H1 (cell line): Measurements from ENCODE around the gene CCDC179. TPM values are rescaled to one million over a fixed set of nuclear protein-coding genes. Genes with fewer than 3 reads are reported as not detected.

ENCODE experiments used
- CTCF ChIA-PET: fragments of 300-600 bp; sonication (Branson Sonifier 250); formaldehyde crosslinking; loops from one replicate; lab custom pipeline; 2021; ENCODE audit not compliant: partially characterized antibody; lab: Charles Lee
- POLR2A ChIA-PET: fragments of 300-600 bp; sonication (Branson Sonifier 250); formaldehyde crosslinking; loops from one replicate; lab custom pipeline; 2021; ENCODE audit warnings: inconsistent platforms; ENCODE audit not compliant: partially characterized antibody; lab: Charles Lee
- DNase-seq, 2 experiments: peaks; one replicate each; pipeline versions ENCODE4 v3.0.0 to v3.0.0-alpha.2; 2010 to 2022; ENCODE audit warnings: low spot score in 2 of 2, low read depth in 1 of 2, mixed read lengths in 1 of 2
- FAIRE-seq: peaks from 2 replicates; lab custom pipeline; 2011; peaks lifted over from hg19 to GRCh38; lab: Jason Lieb, UNC
- H2AFZ ChIP-seq: 2 replicates; pipeline ENCODE4 v1.8.1; 2012; ENCODE audit warnings: low read length, inconsistent platforms
- H2AK5ac ChIP-seq: 2 replicates; pipeline ENCODE4 v1.6.1; 2013; ENCODE audit warnings: low read depth, low read length
- H2BK120ac ChIP-seq: replicated peaks from 2 replicates; pipeline ENCODE3; 2013; ENCODE audit warnings: low read depth, low read length, inconsistent platforms
- H2BK12ac ChIP-seq: 2 replicates; pipeline ENCODE4 v1.6.1; 2013; ENCODE audit warnings: low read depth, low read length
- H2BK15ac ChIP-seq: 2 replicates; pipeline ENCODE4 v1.6.1; 2013; ENCODE audit warnings: low read length
- H2BK20ac ChIP-seq: 2 replicates; pipeline ENCODE4 v1.6.1; 2013; ENCODE audit warnings: low read length
- H2BK5ac ChIP-seq: 2 replicates; pipeline ENCODE4 v1.6.1; 2013; ENCODE audit warnings: low read depth, low read length
- H3K14ac ChIP-seq: 2 replicates; pipeline ENCODE4 v1.6.1; 2013; ENCODE audit warnings: inconsistent platforms; ENCODE audit not compliant: insufficient read length
- H3K18ac ChIP-seq: 2 replicates; pipeline ENCODE4 v1.6.1; 2013; ENCODE audit warnings: low read length; ENCODE audit errors: extremely low read depth
- H3K23ac ChIP-seq: 2 replicates; pipeline ENCODE4 v1.6.1; 2013; ENCODE audit warnings: inconsistent platforms; ENCODE audit not compliant: insufficient read length
- H3K23me2 ChIP-seq: 2 replicates; pipeline ENCODE4 v1.6.1; 2013; ENCODE audit warnings: low read depth, low read length
- H3K27ac ChIP-seq: 2 replicates; pipeline ENCODE4 v1.6.1; 2011; ENCODE audit warnings: low read depth, low read length, inconsistent platforms
- H3K27me3 ChIP-seq, 4 experiments: replicated peaks in 1 of 4; 1 replicate in 1 of 4; 2 replicates in 3 of 4; pipeline versions ENCODE4 v1.6.1 to v1.8.1; 2011 to 2013; ENCODE audit warnings: low read length in 3 of 4, mild to moderate bottlenecking in 3 of 4, inconsistent platforms in 2 of 4, mixed read lengths in 2 of 4, moderate library complexity in 1 of 4; ENCODE audit not compliant: control insufficient read depth in 3 of 4, insufficient read depth in 3 of 4; ENCODE audit errors: extremely low read depth in 1 of 4
- H3K36me3 ChIP-seq, 4 experiments: 2 replicates each; pipeline versions ENCODE4 v1.6.1 to v1.8.1; 2011 to 2013; ENCODE audit warnings: mild to moderate bottlenecking in 4 of 4, low read length in 3 of 4, moderate library complexity in 2 of 4, control low read depth in 1 of 4, inconsistent platforms in 1 of 4; ENCODE audit not compliant: insufficient read depth in 4 of 4, control insufficient read depth in 2 of 4
- H3K4ac ChIP-seq: replicated peaks from 2 replicates; pipeline ENCODE3; 2013; ENCODE audit warnings: low read length, low read depth, mixed read lengths, inconsistent platforms; ENCODE audit not compliant: insufficient read length
- H3K4me1 ChIP-seq, 4 experiments: replicated peaks in 1 of 4; 1 replicate in 1 of 4; 2 replicates in 3 of 4; pipeline versions ENCODE4 v1.6.1 to v1.8.1; 2011 to 2013; ENCODE audit warnings: low read length in 3 of 4, inconsistent platforms in 2 of 4, mixed read lengths in 1 of 4; ENCODE audit not compliant: insufficient read depth in 4 of 4, control insufficient read depth in 3 of 4
- H3K4me2 ChIP-seq, 2 experiments: 2 replicates each; pipeline versions ENCODE4 v1.6.1 to v1.8.1; 2011 to 2013; ENCODE audit warnings: low read depth in 2 of 2, low read length in 2 of 2, control low read depth in 1 of 2, inconsistent platforms in 1 of 2, mild to moderate bottlenecking in 1 of 2; ENCODE audit not compliant: insufficient read depth in 1 of 2
- H3K4me3 ChIP-seq, 4 experiments: fragments of 200-600, 300-600 bp in 1 of 4; sonication (generic), shearing (Covaris generic), sonication (Bioruptor Twin) in 1 of 4; 2 replicates each; pipeline versions ENCODE4 v1.5.1 to v1.8.1; 2011 to 2016; ENCODE audit warnings: low read length in 4 of 4, low read depth in 3 of 4, control low read depth in 2 of 4, inconsistent platforms in 2 of 4, mild to moderate bottlenecking in 2 of 4, mixed read lengths in 1 of 4, moderate library complexity in 1 of 4; ENCODE audit not compliant: insufficient read depth in 2 of 4; ENCODE audit errors: extremely low read depth in 1 of 4
- H3K56ac ChIP-seq: replicated peaks from 2 replicates; pipeline ENCODE3; 2013; ENCODE audit warnings: low read depth, mild to moderate bottlenecking, mixed read lengths, low read length, inconsistent platforms; ENCODE audit not compliant: insufficient read length
- H3K79me1 ChIP-seq: 2 replicates; pipeline ENCODE4 v1.6.1; 2013; ENCODE audit warnings: low read depth, low read length, control low read depth
- H3K79me2 ChIP-seq, 2 experiments: 2 replicates each; pipeline versions ENCODE4 v1.6.1 to v1.8.1; 2012 to 2013; ENCODE audit warnings: low read length in 2 of 2, mild to moderate bottlenecking in 2 of 2, inconsistent platforms in 1 of 2; ENCODE audit not compliant: insufficient read depth in 2 of 2, control insufficient read depth in 1 of 2
- H3K9ac ChIP-seq, 4 experiments: replicated peaks in 1 of 4; 1 replicate in 1 of 4; 2 replicates in 3 of 4; pipeline versions ENCODE4 v1.6.1 to v1.8.1; 2011 to 2013; ENCODE audit warnings: low read depth in 3 of 4, low read length in 3 of 4, control low read depth in 2 of 4, mild to moderate bottlenecking in 2 of 4, moderate library complexity in 2 of 4, inconsistent platforms in 1 of 4; ENCODE audit errors: extremely low read depth in 1 of 4
- H3K9me3 ChIP-seq, 2 experiments: 2 replicates each; pipeline versions ENCODE4 v1.6.1 to v1.8.1; 2012 to 2013; ENCODE audit warnings: mild to moderate bottlenecking in 2 of 2, moderate library complexity in 2 of 2, control low read depth in 1 of 2, inconsistent platforms in 1 of 2, low read depth in 1 of 2, low read length in 1 of 2, mixed read lengths in 1 of 2; ENCODE audit not compliant: insufficient read depth in 2 of 2
- H4K20me1 ChIP-seq, 2 experiments: replicated peaks in 1 of 2; 2 replicates each; pipeline versions ENCODE3 to v1.8.1; 2011 to 2013; ENCODE audit warnings: inconsistent platforms in 2 of 2, low read length in 2 of 2, mild to moderate bottlenecking in 1 of 2; ENCODE audit not compliant: insufficient read depth in 2 of 2, control insufficient read depth in 1 of 2
- H4K5ac ChIP-seq: 2 replicates; pipeline ENCODE4 v1.6.1; 2013; ENCODE audit warnings: low read length, low read depth, mixed read lengths, inconsistent platforms; ENCODE audit not compliant: insufficient read length
- H4K8ac ChIP-seq: 2 replicates; pipeline ENCODE4 v1.8.0; 2013; ENCODE audit warnings: mild to moderate bottlenecking, moderate library complexity, low read length, inconsistent platforms; ENCODE audit not compliant: insufficient read depth; ENCODE audit errors: extremely low read depth
- H4K91ac ChIP-seq: replicated peaks from 2 replicates; pipeline ENCODE3; 2013; ENCODE audit warnings: low read length, mixed read lengths, inconsistent platforms; ENCODE audit not compliant: insufficient read length
- ASH2L ChIP-seq: fragments of 200-600, 300-600 bp; sonication (generic); IDR thresholded peaks from one replicate; pipeline ENCODE4 v1.7.1; 2017; ENCODE audit warnings: low read length
- KDM1A ChIP-seq: fragments of 200-600, 300-600 bp; sonication (generic); IDR thresholded peaks from 2 replicates; pipeline ENCODE4 v1.7.1; 2016; ENCODE audit warnings: mild to moderate bottlenecking, low read length, borderline replicate concordance
- MAFK ChIP-seq: IDR thresholded peaks from 2 replicates; pipeline ENCODE4 v1.6.1; 2012; ENCODE audit warnings: low read depth, mild to moderate bottlenecking, improper control_type of control experiment, low read length
- NANOG ChIP-seq: IDR thresholded peaks from 2 replicates; pipeline ENCODE4 v1.6.1; 2011; ENCODE audit warnings: low read length, low read depth, mild to moderate bottlenecking, inconsistent platforms; ENCODE audit not compliant: insufficient read depth, poor library complexity, severe bottlenecking
- NRF1 ChIP-seq: IDR thresholded peaks from 2 replicates; pipeline ENCODE4 v1.6.1; 2011; ENCODE audit warnings: mild to moderate bottlenecking, low read depth, low read length, improper control_type of control experiment
- RBBP5 ChIP-seq: IDR thresholded peaks from 2 replicates; pipeline ENCODE4 v1.7.1; 2012; ENCODE audit warnings: low read depth, mild to moderate bottlenecking, inconsistent platforms, low read length, moderate library complexity, borderline replicate concordance
- RXRA ChIP-seq: IDR thresholded peaks from 2 replicates; pipeline ENCODE4 v1.6.1; 2011; ENCODE audit warnings: low read depth, mild to moderate bottlenecking, low read length, moderate library complexity; ENCODE audit not compliant: insufficient read depth
- SIRT6 ChIP-seq: IDR thresholded peaks from one replicate; pipeline ENCODE4 v1.7.1; 2012; ENCODE audit warnings: low read length, inconsistent platforms
- WGBS, 2 experiments: shearing (Covaris generic) in 1 of 2; methylation state at CpG; one replicate each; pipeline versions ENCODE4 v1.1.6 to v1.1.7; 2013 to 2015; ENCODE audit warnings: low lambda C conversion rate in 2 of 2, mixed read lengths in 2 of 2, inconsistent platforms in 1 of 2, low coverage in 1 of 2, missing lambda C conversion rate in 1 of 2; ENCODE audit not compliant: insufficient replicate concordance in 2 of 2, insufficient coverage in 1 of 2, insufficient read length in 1 of 2; ENCODE audit errors: extremely low coverage in 1 of 2, missing lambda C conversion rate in 1 of 2; 5-methylcytosine and 5-hydroxymethylcytosine counted together
- polyA plus RNA-seq, 7 experiments: library from polyadenylated mRNA; depleted of rRNA in 3 of 7; stranded (reverse) in 5 of 7; unstranded in 2 of 7; fragments of >200 nt in 5 of 7; fragments of 200-250 nt in 2 of 7; gene quantifications; 1 replicate in 5 of 7; 2 replicates in 1 of 7; 4 replicates in 1 of 7; pipeline versions ENCODE4 v1.2.1 to v1.2.3, GENCODE V29; 2011 to 2013; ENCODE audit warnings: missing spikeins in 2 of 7, mixed read lengths in 2 of 7
- total RNA-seq: library from RNA; stranded (reverse); fragmentation: NEBNext Ultra II Directional; extraction: Animal tissue kit (Norgen Biotek cat#: 25700); gene quantifications from 2 replicates; pipeline ENCODE4 v1.2.1, GENCODE V29; 2021
- TF ChIP-seq, protein P1 (sequence below), 3 experiments: IDR thresholded peaks; 1 replicate in 2 of 3; 2 replicates in 1 of 3; pipeline versions ENCODE4 v1.5.1 to v1.6.1; 2011; ENCODE audit warnings: low read length in 3 of 3, mild to moderate bottlenecking in 3 of 3, inconsistent platforms in 2 of 3, low read depth in 1 of 3, moderate library complexity in 1 of 3; ENCODE audit not compliant: insufficient read depth in 1 of 3; ENCODE audit errors: control extremely low read depth in 1 of 3
- TF ChIP-seq, protein P2 (sequence below): IDR thresholded peaks from 2 replicates; pipeline ENCODE4 v1.6.1; 2012; ENCODE audit warnings: low read length, inconsistent platforms

Gene CCDC179
- total and polyA plus RNA-seq, 2 of the 8 experiments (the other 6 are each of a cell fraction or from before 2014, with no cell fraction given): not detected

DNA sequence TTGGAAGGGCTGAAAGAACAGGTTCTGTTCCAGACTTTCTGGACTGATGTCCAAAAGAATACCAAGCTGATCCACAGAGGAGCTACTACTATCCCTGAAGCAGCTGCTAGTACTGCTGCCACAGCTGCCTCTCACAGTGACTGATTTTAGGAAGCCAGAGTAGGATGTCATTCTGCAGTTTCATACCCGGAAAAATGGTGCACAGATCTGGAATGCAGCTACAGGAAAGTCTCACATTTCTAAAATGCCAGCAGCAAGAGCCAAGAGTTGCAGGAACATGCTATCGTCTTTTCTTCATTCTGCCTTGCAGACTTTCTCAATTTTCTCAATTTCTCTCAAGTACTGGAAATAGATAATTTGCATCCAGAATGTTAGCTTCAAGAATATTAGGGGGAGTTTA is 19.4 kb upstream of the CCDC179 start:
- H3K79me2 ChIP-seq: no peaks in the 10 kb centered on the region
- H3K79me1 ChIP-seq: no peaks in the 10 kb centered on the region
- CTCF ChIA-PET: interaction anchor here (0.8 kb wide), 1 partner anchor 1635 kb away, joined by 3 read pairs; no protein-coding TSS in a partner anchor
- WGBS, 2 experiments: 93% methylated on average over 2 of the region's 2 CpGs; no CpG with 5 or more reads in 1 of the 2 experiments
- no peak overlapping the region for H2AFZ ChIP-seq
- H4K5ac ChIP-seq: no peak overlapping the region
- H4K20me1 ChIP-seq: no peaks in the 10 kb centered on the region
- no peak overlapping the region for H2AK5ac ChIP-seq
- H3K23me2 ChIP-seq: no peaks in the 10 kb centered on the region
- no peak overlapping the region for H2BK12ac ChIP-seq
- no peak overlapping the region for H3K4ac ChIP-seq
- H3K18ac ChIP-seq: no peak overlapping the region
- POLR2A ChIA-PET: no interaction called here
- H3K36me3 ChIP-seq: no peaks in the 10 kb centered on the region
- no peaks in the 10 kb centered on the region for H3K4me1 ChIP-seq
- H3K14ac ChIP-seq: no peak overlapping the region
- DNase-seq: no peak
- H3K9ac ChIP-seq: no peak overlapping the region
- H3K9me3 ChIP-seq: no peaks in the 10 kb centered on the region
- H3K23ac ChIP-seq: no peak overlapping the region
- no peak overlapping the region for H2BK5ac ChIP-seq
- no peak overlapping the region for H4K91ac ChIP-seq
- no peak overlapping the region for H4K8ac ChIP-seq
- no peak overlapping the region for H2BK20ac ChIP-seq
- no peak overlapping the region for H3K4me3 ChIP-seq
- no peak for FAIRE-seq
- no peak overlapping the region for H2BK15ac ChIP-seq
- H3K27me3 ChIP-seq: no peaks in the 10 kb centered on the region
- H3K56ac ChIP-seq: no peak overlapping the region
- no peak overlapping the region for H3K4me2 ChIP-seq
- H2BK120ac ChIP-seq: no peak overlapping the region
- H3K27ac ChIP-seq: no peak overlapping the region
- TF ChIP-seq RXRA (no peak), SIRT6 (no peak), ASH2L (no peak), NRF1 (no peak), RBBP5 (no peak), NANOG (no peak), KDM1A (no peak), MAFK (no peak)
- TF ChIP-seq, protein P1, sequence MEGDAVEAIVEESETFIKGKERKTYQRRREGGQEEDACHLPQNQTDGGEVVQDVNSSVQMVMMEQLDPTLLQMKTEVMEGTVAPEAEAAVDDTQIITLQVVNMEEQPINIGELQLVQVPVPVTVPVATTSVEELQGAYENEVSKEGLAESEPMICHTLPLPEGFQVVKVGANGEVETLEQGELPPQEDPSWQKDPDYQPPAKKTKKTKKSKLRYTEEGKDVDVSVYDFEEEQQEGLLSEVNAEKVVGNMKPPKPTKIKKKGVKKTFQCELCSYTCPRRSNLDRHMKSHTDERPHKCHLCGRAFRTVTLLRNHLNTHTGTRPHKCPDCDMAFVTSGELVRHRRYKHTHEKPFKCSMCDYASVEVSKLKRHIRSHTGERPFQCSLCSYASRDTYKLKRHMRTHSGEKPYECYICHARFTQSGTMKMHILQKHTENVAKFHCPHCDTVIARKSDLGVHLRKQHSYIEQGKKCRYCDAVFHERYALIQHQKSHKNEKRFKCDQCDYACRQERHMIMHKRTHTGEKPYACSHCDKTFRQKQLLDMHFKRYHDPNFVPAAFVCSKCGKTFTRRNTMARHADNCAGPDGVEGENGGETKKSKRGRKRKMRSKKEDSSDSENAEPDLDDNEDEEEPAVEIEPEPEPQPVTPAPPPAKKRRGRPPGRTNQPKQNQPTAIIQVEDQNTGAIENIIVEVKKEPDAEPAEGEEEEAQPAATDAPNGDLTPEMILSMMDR (IDR thresholded peaks at IDR 0.05; ENCODE audit: control extremely low read depth in 1 of 3, insufficient read depth in 1 of 3, low read depth in 1 of 3, low read length in 3 of 3): no peak
- TF ChIP-seq, protein P2, sequence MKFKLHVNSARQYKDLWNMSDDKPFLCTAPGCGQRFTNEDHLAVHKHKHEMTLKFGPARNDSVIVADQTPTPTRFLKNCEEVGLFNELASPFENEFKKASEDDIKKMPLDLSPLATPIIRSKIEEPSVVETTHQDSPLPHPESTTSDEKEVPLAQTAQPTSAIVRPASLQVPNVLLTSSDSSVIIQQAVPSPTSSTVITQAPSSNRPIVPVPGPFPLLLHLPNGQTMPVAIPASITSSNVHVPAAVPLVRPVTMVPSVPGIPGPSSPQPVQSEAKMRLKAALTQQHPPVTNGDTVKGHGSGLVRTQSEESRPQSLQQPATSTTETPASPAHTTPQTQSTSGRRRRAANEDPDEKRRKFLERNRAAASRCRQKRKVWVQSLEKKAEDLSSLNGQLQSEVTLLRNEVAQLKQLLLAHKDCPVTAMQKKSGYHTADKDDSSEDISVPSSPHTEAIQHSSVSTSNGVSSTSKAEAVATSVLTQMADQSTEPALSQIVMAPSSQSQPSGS: no peak
